GM18502 (cell line): ENCODE results near the gene EPB41L5.
"Not testable (repeated sequence)": the region's sequence is repeated elsewhere in the genome, so short reads cannot be mapped to it uniquely, and the experiment has no call there.

Source experiments
- ATAC-seq: cut with Tn5 transposase; IDR thresholded peaks from one replicate; pipeline ENCODE4 v1.9.1; 2021; ENCODE audit warnings: mild to moderate bottlenecking; ENCODE audit not compliant: unreplicated experiment, poor library complexity

EPB41L5 gene

DNA sequence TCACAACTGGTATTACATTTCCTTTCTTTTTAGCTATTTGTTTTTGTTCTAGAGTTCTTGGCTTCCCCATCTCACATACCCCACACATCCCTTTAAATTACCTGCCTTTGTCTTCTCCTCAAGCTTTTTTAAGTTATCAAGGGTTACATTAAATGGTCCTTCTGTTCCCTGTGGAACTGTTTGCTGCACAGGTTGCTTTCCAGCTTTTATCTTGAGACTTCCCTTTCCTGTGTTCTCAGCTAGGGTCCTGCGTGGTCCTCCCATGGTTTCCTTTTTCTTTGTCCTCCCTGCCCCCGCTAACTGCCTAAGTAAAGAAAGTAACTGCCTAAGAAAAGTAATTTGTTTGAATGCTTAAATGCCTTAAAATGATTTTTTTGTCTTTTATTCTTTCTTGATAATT is 66.8 kb downstream of the EPB41L5 start:
- no peak for ATAC-seq

DNA sequence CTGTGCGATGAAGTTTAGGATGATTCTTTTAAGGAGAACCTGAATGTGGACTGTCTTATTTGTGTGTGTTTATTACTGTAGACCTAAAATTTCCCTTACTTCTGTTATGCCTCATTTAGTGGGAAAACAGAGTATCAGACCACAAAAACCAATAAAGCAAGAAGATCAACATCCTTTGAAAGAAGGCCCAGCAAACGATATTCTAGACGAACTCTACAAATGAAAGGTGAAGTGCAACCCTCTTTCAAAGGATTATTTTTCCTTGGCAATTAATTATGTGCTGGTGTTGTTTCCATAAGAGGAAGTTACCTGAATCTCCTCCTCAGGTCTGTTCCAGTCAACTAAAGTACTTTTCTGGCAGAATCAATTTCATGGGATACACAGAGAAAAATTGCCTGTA is 78.6 kb downstream of the EPB41L5 start:
- ATAC-seq = no peak

DNA sequence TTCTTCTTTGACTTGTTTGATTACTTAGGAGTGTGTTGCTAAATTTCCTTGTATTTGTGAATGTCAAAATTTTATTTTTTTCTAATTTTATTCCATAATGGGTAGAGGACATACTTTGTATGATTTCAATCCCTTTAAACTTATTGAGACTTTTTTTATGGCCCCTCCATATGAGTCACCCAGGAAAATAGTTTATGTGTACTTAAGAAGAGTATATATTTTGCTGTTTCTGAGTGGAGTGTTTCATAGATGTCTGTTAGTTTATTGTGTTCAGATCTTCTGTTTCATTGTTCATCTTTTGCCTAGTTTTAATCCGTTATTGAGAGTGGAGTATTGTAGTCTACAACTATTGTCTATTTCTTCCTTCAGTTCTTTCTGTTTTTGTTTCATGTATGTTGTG is 81.9 kb downstream of the EPB41L5 start:
- ATAC-seq = no peak

DNA sequence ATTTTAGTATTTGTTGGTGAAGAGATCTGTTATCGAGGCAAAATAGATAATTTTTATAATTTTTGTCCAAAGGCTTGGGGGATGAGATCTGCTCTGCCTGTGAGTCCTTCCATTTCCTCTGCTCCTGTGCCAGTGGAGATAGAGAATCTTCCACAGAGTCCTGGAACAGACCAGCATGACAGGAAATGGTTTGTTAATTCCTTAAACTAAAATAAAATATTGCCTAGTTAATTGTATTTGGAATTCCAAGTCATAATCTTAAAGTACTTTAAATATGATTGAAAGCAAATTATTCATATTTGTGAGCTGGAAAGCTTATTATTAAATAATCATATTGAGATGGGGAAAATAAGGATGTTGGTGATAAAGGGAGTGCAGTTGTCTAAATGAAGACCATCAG is 87.8 kb downstream of the EPB41L5 start:
- ATAC-seq = no peak

DNA sequence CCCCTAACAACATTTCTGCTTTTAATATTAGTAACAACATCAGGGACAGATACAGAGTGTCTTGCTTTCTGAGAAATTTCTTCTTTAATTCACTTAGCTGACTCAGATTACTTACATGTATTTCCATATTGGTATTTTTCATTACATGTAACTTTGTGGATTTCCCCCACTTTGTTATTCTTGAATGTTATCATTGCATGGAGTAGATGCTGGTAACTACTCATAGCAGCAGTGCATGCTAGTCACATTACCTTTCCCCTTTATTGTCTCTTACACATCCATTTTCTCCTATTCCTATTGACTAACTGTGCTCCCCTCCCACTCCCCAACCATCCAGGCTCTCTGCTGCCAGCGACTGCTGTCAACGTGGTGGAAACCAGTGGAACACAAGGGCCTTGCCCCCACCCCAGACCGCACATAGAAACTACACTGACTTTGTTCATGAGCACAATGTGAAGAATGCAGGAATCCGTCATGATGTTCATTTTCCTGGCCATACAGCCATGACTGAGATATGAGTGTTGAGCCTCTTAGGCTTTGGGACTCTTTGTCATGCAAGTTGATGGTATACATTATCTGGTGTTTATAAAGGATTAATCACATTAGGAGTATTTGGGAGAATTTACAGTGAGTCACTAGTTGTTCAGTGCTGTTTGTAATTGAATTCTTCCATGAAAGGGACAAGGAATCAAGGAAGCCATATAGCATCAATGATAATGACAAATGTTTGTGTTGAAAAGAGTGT is 91.0 kb downstream of the EPB41L5 start:
- no peak for ATAC-seq

DNA sequence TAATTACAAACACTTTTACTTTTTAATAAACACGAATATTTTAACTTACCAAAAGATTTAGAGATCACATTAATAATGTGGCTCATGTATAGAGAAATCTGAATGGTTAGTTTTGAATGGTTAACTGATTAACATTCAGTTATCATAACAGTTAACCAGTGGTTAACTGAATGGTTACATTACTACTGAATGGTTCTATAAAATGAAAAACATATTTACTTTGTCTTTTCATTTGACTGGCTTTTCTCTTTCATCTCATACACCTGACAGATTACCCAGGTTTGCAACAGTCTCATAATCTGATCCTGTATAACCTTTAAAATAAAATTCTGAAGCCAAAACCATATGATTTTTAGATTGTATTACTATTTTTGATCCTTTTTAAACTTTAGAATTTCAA is 91.9 kb downstream of the EPB41L5 start:
- ATAC-seq = no peak

DNA sequence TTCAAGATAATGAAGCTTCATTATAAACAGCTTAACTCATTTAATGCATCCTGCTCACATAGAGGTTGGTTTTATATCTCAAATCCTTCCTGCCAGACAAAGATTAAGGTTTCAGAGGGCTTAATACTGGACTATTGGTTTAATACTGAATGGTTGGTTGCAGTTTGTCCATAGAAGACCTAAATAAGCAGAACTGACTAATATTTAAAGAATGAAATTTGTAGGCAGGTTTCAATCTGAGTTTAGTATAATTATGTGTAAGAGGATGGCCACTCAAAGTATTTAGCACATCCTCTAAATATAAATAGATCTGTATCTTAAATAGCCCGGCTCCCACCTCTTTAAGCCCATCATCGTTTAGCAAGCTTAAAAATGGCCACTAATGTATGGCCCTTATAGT is 92.5 kb downstream of the EPB41L5 start:
- peak; percentile 86 for ATAC-seq

DNA sequence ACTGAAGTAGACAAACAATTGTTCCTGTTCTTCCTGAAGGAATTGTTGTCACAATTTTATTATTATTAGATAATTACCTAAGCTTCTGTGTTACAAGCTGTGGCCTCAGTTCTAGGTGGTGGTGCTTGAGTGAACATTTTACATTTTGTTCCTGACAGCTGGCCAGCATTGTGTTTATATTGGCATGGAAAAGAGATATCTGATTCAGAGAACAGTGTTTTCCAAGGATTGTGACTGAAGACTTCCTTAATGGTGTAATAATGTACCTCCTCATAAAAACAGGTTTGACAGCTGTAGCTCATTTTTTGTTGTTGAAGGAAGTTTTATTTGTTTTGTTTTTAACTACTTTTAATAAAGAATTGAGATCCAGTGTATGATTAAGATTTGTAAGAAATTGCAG is 95.2 kb downstream of the EPB41L5 start:
- no peak for ATAC-seq

DNA sequence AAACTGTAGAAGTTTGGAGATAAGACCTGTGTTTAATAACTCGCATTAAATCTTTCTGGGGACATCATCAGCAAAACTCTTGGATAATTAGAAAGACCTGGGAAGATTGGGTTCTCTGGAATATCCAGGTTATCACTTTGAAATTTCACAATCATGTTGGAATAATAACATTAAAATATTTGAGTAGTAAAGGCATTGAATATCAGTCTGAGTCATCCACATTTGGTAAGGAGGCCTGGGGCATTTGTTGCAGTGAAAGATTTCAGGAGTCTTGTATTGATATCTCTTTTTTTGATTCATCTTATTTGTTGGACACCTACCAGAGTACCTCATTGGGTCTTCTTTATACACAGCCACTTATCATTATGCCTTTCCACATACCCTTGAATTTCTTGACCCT is 95.9 kb downstream of the EPB41L5 start:
- no peak for ATAC-seq

DNA sequence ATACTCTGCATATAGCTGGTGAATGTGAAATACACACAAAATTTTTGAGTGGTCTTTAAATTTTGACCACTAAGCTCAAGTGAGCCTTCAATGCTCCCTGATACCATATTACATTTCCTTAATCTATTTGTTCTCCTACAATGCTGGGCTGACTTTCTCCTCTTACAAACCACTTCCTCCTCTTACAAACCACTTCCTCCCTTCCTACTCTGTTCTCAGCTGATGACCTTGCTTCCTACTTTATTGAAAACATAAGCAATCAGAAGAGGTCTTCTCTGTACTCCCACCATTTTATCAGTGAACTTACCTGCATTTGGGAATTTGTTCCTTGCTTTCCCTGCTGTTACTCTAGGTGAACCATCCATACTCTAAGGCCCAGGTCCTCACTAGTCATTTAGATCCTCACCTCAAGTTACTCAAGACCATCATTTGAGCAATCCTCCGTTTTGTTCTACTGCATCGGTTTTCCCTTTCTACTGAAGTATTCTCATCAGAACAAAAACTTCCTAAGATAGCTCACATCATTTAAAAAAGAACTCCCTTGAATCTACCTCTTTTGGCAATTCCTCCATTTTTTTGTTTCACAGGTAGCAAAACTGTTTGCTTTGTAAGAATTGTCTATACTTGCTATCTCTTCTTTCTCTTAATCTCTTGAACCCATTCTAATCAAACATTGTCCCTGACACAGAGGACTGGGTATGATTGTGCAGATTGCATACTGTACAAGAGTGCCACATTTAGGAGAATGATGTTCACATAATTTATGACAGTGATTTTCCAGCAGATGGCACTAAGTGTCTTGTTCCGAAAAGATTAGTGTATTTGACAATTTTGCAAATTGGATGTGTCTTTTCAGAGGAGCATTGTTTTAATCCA is 96.5 kb downstream of the EPB41L5 start:
- ATAC-seq = no peak

DNA sequence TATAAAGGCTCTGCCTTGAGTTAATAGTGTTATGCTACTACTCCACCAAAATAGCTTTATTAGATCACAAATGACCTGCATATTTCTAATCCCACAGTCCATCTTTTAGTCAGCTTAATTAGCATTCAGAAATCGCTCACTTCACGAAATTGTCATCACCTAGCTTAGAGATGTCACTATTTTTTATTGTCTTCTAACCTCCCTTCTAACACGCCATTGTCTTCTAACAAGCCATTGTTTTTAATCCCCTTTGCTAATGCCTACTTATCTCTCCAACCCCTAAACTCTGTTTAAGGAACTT is 97.1 kb downstream of the EPB41L5 start:
- no peak for ATAC-seq

DNA sequence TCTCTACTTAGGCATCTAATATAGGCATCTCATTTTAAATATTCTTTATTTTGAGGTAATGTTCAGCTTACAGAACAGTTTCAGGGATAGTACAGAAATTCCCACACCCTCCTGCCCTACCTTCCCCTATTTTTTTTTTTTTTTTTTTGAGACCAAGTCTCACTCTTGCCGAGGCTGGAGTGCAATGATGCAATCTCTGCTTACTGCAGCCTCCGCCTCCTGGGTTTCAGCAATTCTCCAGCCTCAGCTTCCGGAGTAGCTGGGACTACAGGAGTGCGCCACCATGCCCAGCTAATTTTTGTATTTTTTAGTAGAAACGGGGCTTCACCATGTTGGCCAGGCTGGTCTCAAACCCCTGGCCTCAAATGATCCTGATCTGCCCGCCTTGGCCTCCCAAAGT is 97.6 kb downstream of the EPB41L5 start:
- no peak for ATAC-seq

DNA sequence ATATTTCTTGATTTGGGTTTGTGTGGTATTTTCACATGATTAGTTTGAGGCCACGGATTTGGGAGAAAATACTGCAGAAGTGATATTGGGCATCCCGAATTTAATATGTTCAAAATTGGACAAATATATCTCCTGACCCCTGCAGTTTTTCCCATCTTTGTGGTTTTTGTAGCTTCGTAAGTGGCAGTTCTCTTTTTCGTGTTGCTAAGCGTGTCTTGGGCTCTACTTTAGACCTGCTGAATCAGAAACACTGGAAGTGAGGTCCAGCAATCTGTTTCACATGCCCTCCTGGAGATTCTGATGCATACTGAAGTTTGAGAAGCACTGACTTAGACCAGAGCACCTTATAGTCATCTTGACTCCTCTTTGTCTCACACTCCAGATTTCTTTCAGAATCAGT is 98.3 kb downstream of the EPB41L5 start:
- no peak for ATAC-seq

DNA sequence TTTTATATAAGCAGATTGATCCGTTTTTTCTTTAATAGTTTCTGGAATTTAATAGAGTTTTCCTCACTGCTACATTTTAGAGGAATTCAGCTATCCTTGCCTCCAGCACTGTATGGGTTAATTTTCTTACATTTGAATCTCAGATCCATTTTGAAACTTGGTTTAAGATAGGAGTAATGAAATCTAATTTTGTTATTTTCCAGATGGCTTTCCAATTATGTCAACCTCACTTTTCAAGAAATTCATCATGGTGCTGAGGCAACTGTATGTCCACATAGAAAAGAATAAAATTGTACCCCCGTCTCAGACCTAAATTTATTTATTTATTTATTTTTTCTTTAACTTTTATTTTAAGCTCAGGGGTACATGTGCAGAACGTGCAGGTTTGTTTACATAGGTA is 105.1 kb downstream of the EPB41L5 start:
- ATAC-seq = no peak

DNA sequence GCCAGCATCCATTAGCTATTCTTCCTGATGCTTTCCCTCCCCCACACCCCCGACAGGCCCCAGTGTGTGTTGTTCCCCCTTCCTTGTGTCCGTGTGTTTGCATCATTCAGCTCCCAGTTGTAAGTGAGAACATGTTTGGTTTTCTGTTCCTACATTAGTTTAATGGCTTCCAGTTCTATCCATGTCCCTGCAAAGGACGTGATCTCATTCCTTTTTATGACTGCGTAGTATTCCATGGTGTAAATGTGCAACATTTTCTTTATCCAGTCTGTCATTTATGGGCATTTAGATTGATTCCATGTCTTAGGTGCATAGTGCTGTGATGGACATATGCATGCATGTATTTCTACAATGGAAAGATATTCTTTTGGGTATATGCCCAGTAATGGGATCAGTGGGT is 105.6 kb downstream of the EPB41L5 start:
- no peak for ATAC-seq

DNA sequence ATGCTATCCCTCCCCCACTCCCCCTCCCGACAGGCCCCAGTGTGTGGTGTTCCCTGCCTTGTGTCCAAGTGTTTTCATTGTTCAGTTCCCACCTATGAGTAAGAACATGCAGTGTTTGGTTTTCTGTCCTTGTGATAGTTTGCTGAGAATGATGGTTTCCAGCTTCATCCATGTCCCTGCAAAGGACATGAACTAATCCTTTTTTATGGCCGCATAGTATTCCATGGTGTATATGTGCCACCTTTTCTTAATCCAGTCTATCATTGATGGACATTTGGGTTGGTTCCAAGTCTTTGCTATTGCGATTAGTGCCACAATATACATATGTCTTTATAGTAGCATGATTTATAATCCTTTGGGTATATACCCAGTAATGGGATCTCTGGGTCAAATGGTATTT is 108.5 kb downstream of the EPB41L5 start:
- not testable (repeated sequence) for ATAC-seq

DNA sequence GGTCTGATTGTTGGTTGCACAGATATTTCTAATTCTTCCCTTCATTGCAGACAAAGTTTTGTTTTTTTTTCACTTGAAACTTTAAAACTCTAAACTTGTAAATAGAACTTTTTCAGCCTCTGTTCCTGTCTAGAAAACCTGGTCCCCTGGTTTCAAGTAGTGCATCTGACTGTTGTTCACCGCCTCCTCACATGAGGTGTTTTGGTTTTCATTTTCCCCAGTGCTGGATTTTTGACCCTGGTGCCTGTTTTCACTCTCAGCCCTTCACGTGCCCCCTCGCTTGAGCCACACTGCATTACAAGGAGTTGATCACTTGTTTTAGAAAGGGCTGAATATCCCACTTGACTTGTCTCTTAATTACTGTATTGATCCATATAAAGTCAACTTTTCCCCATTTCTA is 110.2 kb downstream of the EPB41L5 start:
- no peak for ATAC-seq

DNA sequence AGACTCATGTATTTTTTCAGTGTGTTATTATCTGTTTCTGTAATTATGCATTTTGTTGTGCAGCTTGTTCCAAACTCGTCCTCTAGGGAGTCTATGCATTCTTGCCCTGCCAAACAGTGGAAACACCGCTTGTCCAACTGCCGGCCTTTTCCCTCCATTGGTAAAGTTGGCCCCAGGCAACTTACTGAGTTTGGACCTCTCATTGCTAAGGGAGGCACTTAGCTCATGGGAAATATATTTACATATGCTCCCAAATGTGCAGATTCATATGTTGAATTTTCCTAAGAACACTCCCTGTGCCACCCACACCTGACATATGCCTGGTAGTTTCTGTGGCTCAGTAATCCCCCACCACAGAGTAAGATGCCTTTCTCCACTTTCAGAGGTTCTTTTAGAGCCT is 112.3 kb downstream of the EPB41L5 start:
- ATAC-seq = no peak

DNA sequence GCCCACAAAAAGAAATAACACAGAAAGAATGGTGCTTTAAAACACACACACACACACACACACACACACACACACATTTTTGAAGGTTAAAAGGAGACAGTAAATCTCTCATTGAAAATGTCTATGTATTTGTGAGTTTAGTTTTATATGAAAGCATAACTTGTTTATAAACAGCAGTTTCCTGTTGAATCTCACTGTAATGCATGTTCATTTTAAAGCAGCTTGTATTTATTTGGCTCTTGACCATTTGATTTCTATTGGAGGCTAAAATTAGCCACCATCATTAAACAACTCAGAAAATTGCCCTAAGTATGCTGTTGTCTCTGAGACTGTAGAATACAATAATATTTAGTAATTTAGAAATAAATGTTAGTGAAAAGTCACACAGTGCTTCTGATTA is 115.3 kb downstream of the EPB41L5 start:
- no peak for ATAC-seq

DNA sequence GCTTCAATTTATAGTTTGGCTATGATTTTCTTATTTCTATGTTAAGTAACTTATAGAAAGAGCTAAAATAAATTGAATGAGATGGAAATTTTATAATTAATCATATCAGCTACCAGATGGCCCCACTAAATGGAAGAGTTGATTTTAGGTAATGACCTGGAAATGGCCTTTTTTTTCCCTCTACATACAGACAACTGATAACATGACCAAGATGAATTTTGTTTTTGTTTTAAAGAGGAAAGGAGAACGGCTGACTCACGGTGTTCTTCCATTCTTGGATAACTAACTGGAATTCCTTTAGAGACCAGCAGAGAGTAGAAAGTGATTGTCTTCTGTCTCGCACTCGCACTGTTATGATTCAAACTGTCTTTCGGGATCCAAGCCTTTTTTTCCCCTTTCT is 119.3 kb downstream of the EPB41L5 start:
- ATAC-seq = no peak

DNA sequence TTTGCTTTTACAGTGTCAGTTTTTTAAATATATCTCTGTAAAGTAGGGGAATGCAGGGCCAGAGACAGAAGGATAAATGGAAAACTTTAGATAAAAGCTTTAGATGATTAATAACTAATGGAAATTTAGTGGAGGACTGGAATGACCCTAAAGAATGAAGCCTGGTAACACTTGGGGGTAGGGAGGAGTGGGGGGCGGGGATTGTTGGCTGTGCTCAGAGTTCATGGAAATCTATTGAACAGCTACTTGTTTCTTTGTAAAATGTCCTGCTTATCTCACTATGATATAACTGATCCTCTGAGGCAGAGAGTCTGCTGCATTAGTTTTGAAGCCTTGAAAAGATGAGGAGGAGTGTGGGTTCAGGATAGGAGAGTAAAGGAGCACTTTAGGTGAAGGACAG is 119.8 kb downstream of the EPB41L5 start:
- no peak for ATAC-seq
